PC-9 (cell line): ENCODE measurements around the gene C18orf32. TPM values are rescaled to one million over a fixed set of nuclear protein-coding genes. Genes with fewer than 3 reads are reported as not detected.

ENCODE experiments used
- BruUV-seq: library from RNA; stranded (reverse); fragments of 400-500 nt; replicated peaks from 2 replicates; lab custom pipeline; 2021; lab: Mats Ljungman, UMichigan
- CTCF ChIA-PET: fragments of 300-600 bp; sonication (Branson Sonifier 250); formaldehyde crosslinking; loops from one replicate; lab custom pipeline; 2022; ENCODE audit warnings: antibody characterized with exemption; lab: Charles Lee
- POLR2A ChIA-PET: fragments of 300-600 bp; sonication (Branson Sonifier 250); formaldehyde crosslinking; loops from one replicate; lab custom pipeline; 2022; ENCODE audit warnings: antibody characterized with exemption; ENCODE audit not compliant: unreplicated experiment; lab: Charles Lee
- DNase-seq, 2 experiments: peaks; one replicate each; pipeline versions ENCODE4 v3.0.0 to v3.0.0-alpha.2; 2015 to 2022; ENCODE audit warnings: mixed read lengths in 1 of 2
- H2AFZ ChIP-seq: fragments of 200-600 bp; sonication (generic); 2 replicates; pipeline ENCODE4 v1.8.1; 2017; ENCODE audit warnings: antibody characterized with exemption
- H3F3A ChIP-seq: fragments of 200-600 bp; sonication (generic); 2 replicates; pipeline ENCODE4 v1.8.1; 2017; ENCODE audit warnings: antibody characterized with exemption, mild to moderate bottlenecking, low read depth; ENCODE audit not compliant: insufficient read depth
- H3K27ac ChIP-seq: fragments of 200-600 bp; sonication (generic); 2 replicates; pipeline ENCODE4 v1.6.1; 2016; ENCODE audit warnings: mixed run types
- H3K27me3 ChIP-seq: fragments of 200-600 bp; sonication (generic); 2 replicates; pipeline ENCODE4 v1.6.1; 2016; ENCODE audit warnings: low read depth, mixed run types; ENCODE audit not compliant: insufficient read depth
- H3K36me3 ChIP-seq: fragments of 200-600 bp; sonication (generic); 2 replicates; pipeline ENCODE4 v1.6.1; 2016; ENCODE audit warnings: low read depth, mixed run types
- H3K4me1 ChIP-seq: fragments of 200-600 bp; sonication (generic); replicated peaks from 2 replicates; pipeline ENCODE4 v1.6.1; 2016; ENCODE audit warnings: mixed run types; ENCODE audit not compliant: insufficient read depth
- H3K4me2 ChIP-seq: fragments of 200-600 bp; sonication (generic); 2 replicates; pipeline ENCODE4 v1.6.1; 2017; ENCODE audit warnings: mixed run types
- H3K4me3 ChIP-seq: fragments of 200-600 bp; sonication (generic); 2 replicates; pipeline ENCODE4 v1.6.1; 2016; ENCODE audit warnings: mixed run types
- H3K79me2 ChIP-seq: fragments of 200-600 bp; sonication (generic); 2 replicates; pipeline ENCODE4 v1.6.1; 2017; ENCODE audit warnings: low read depth, mixed run types
- H3K9me2 ChIP-seq: fragments of 200-600 bp; sonication (generic); 2 replicates; pipeline ENCODE4 v1.8.1; 2017; ENCODE audit warnings: mild to moderate bottlenecking; ENCODE audit not compliant: insufficient read depth
- H3K9me3 ChIP-seq: fragments of 200-600 bp; sonication (generic); 2 replicates; pipeline ENCODE4 v1.8.1; 2016; ENCODE audit warnings: low read depth; ENCODE audit not compliant: insufficient read depth
- H4K20me1 ChIP-seq: fragments of 200-600 bp; sonication (generic); 2 replicates; pipeline ENCODE4 v1.8.1; 2017; ENCODE audit not compliant: insufficient read depth
- CTCF ChIP-seq: fragments of 200-600 bp; sonication (generic); conservative IDR thresholded peaks from 2 replicates; pipeline ENCODE4 v1.6.1; 2017; ENCODE audit warnings: mixed run types, antibody characterized with exemption, mild to moderate bottlenecking, moderate library complexity
- EZH2 ChIP-seq: fragments of 200-600 bp; sonication (generic); IDR thresholded peaks from 2 replicates; pipeline ENCODE4 v1.8.0; 2017; ENCODE audit warnings: antibody characterized with exemption, low read depth
- intact Hi-C: fragments of 100-400 bp; cut with micrococcal nuclease; formaldehyde crosslinking; loops from one replicate; pipeline ENCODE4 v1.10.0; 2022; ENCODE audit not compliant: unreplicated experiment
- total RNA-seq: library from RNA; stranded (reverse); gene quantifications from 2 replicates; pipeline ENCODE4 v1.2.3, GENCODE V29; 2021

C18orf32 gene
- total RNA-seq, 1 experiment from 2014 or later: 19.2 TPM

DNA sequence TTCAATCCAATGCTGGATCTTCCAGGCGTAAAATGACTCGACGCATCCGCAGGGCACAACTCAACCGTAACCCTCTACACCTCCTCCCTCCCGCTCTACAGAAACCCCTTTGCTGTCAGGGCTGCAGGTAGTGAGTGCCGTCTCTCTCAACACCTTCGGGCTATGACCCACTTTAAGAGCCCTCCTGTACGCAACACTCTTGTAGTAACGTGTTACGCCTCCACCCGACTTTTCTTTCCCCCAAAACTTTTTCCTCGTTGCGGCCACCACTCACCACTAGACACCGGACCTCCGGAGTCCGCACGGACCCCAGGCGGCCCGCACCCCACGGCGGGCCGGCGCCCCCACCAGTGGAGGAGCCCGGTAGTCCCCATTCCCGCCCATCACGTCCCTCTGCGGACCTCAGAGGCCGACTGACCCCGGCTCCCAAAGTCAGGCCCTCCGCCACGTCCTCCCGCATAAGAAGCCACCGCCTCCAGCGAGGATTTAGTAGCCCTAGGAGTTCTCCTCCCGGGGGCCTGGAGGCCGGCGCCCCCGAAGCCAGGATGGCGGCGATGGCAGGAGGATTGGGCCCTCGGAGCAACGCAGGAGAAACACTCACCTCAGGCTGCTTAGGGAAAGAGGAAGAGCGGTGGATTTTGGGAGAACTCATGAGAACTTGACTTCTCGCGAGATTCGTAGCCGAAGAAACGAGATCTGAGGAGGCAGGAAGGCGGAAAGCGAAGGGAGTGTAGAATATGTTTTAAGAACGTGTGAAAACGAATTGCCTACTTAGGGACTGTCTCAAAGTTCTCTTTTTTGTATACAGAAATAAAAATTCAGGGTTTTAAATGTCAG, 5.0 kb upstream of the C18orf32 start, which contains the start of gene RPL17:
Gene RPL17 (minus strand): TSS at position 609 of the 837 bp plus-strand sequence.
- CTCF ChIA-PET: no interaction called here
- no peaks in the 10 kb centered on the region for H3K9me2 ChIP-seq
- TF ChIP-seq CTCF (no peak), EZH2 (no peak)
- peak; percentile 79 to 93 for DNase-seq
- peaks cover 50% of the 10 kb centered on the region for H3F3A ChIP-seq
- H3K79me2 ChIP-seq: peaks cover 32% of the 10 kb centered on the region
- no TSS peak for BruUV-seq
- POLR2A ChIA-PET: interaction anchor here (0.6 kb wide), 1 partner anchor 232 kb away, joined by 3 read pairs; no protein-coding TSS in a partner anchor
- peaks cover 30% of the 10 kb centered on the region for H3K36me3 ChIP-seq
- H3K27me3 ChIP-seq: no peaks in the 10 kb centered on the region
- peak within 1 kb of the TSS; percentile 97 for H3K4me3 ChIP-seq
- peak within 1 kb of the TSS; percentile 97 for H3K27ac ChIP-seq
- H4K20me1 ChIP-seq: peaks cover 18% of the 10 kb centered on the region; the same call in 1 of the 2 replicates
- H3K4me2 ChIP-seq: peak within 1 kb of the TSS; percentile 97
- H2AFZ ChIP-seq: no peak within 1 kb of the TSS
- peaks cover 22% of the 10 kb centered on the region for H3K4me1 ChIP-seq
- intact Hi-C loops: no loop called here
- peaks cover under 1% of the 10 kb centered on the region; the same call in 1 of the 2 replicates for H3K9me3 ChIP-seq

DNA sequence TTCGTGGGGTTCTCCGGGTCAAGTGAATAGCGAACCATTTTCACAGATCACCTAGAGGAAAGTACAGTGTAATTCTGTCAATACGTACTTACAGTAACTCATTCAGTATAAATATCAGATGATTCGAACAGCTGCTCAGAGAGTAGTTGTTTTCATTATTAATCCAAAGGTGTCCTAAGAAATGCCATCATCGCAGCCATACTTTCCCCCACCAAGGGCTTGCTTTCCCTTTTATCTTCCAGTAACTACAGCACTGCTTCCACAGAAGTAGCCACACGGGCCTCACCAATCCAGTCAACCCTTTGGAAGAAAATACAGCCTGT, 4.5 kb upstream of the C18orf32 start:
- ChIA-PET POLR2A (no interaction called here), CTCF (no interaction called here)
- Histone ChIP-seq H3K36me3 (peaks cover 30% of the 10 kb centered on the region), H3K4me2 (peak overlapping the region; percentile 97), H3K79me2 (peaks cover 34% of the 10 kb centered on the region), H3K27ac (peak overlapping the region; percentile 97), H3K9me3 (no peaks in the 10 kb centered on the region), H3K4me1 (peaks cover 22% of the 10 kb centered on the region), H4K20me1 (peaks cover 18% of the 10 kb centered on the region; the same call in 1 of the 2 replicates), H3K27me3 (no peaks in the 10 kb centered on the region), H3F3A (peaks cover 53% of the 10 kb centered on the region), H2AFZ (no peak overlapping the region), H3K9me2 (no peaks in the 10 kb centered on the region), H3K4me3 (peak overlapping the region; percentile 97)
- no peak for TF ChIP-seq CTCF
- no peak for TF ChIP-seq EZH2
- BruUV-seq: no TSS peak
- DNase-seq: no peak
- intact Hi-C loops: no loop called here

DNA sequence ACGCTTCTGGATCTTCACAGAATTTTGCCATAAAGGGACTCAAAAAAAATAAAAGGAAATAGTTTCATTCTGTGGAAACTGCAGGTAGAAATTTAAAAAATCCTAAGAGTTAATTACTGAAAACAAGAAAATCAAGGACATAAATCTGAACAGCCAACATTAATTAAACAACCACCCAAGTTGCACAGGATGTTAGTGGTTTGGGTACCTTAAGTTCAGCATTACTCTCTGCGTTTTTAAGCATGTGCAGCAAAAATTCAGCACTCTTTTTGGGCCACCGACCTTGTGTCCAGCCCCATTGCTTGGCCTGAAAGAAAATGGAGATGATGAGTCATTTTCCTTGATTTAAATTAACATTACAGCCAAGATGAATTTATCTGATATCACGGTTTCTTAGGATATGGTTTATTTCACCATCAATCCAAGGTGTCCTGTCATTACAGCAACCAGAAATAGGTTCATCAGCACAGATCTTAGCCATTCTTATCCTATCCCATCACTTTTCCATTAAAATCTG, 3.3 kb upstream of the C18orf32 start:
- intact Hi-C loops: no loop called here
- Histone ChIP-seq H3K27me3 (no peaks in the 10 kb centered on the region), H3K79me2 (peaks cover 46% of the 10 kb centered on the region), H3K4me3 (peak overlapping the region; percentile 97), H3K27ac (peak overlapping the region; percentile 97), H3K4me1 (peaks cover 31% of the 10 kb centered on the region), H3K9me2 (no peaks in the 10 kb centered on the region), H3F3A (peaks cover 55% of the 10 kb centered on the region), H3K36me3 (peaks cover 30% of the 10 kb centered on the region), H2AFZ (no peak overlapping the region), H3K9me3 (no peaks in the 10 kb centered on the region), H4K20me1 (peaks cover 18% of the 10 kb centered on the region; the same call in 1 of the 2 replicates), H3K4me2 (peak overlapping the region; percentile 97)
- ChIA-PET CTCF (no interaction called here), POLR2A (no interaction called here)
- TF ChIP-seq EZH2 (no peak), CTCF (no peak)
- DNase-seq: no peak
- no TSS peak for BruUV-seq
